Measurements from ENCODE around the gene CD6.

The CD6 gene

DNA sequence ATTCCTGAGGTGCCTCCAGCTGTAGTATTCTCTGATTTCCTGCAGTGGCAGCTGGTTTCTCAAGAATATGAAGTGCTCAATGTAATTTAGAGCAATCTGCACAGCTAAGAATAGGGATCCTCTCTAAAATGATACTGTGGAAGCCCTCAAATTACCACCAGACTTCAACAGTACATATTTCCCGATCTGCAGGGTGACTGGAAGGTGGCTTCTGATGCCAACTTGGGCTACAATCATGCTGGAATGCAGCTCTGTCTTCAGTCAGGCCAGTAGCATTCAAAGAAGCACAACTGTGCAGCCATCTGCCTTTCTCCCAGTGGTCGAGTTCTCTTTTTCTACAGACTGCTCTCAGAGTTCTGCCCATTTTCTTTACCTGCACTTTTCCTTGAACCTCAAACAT lies 75.4 kb downstream of the CD6 start:
- H3K4me3 ChIP-seq (ENCODE audit: control insufficient read depth, low read depth, low read length) = no peak overlapping the region
- no peak for DNase-seq (ENCODE audit: low read depth)
- TF ChIP-seq CTCF (conservative IDR thresholded peaks at IDR 0.05; ENCODE audit: control insufficient read depth, insufficient read depth, low read depth, low read length) = no peak

GRCh38 chr11:61048368-61049062 lies 77.0 kb downstream of the CD6 start:
- no peak overlapping the region for H3K4me3 ChIP-seq (ENCODE audit: control insufficient read depth, low read depth, low read length)
- DNase-seq (ENCODE audit: low read depth) = no peak
- TF ChIP-seq CTCF (conservative IDR thresholded peaks at IDR 0.05; ENCODE audit: control insufficient read depth, insufficient read depth, low read depth, low read length) = no peak

DNA sequence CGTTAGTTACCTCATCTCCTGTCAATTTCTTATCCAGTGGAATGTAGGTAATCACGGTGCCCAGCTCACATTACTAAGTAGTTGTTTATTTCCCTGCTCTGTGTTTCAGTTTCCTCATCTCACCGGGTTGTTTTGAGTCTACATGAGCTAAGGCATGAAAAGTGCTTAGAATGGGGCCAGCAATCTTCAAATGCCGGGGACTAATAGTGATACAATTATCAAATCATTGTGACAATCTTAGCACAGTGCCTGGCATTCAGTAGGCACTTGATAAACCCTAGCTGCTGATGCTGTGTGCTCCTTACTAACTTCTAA lies 77.5 kb downstream of the CD6 start:
- TF ChIP-seq CTCF (conservative IDR thresholded peaks at IDR 0.05; ENCODE audit: control insufficient read depth, insufficient read depth, low read depth, low read length) = no peak
- H3K4me3 ChIP-seq (ENCODE audit: control insufficient read depth, low read depth, low read length) = no peak overlapping the region

DNA sequence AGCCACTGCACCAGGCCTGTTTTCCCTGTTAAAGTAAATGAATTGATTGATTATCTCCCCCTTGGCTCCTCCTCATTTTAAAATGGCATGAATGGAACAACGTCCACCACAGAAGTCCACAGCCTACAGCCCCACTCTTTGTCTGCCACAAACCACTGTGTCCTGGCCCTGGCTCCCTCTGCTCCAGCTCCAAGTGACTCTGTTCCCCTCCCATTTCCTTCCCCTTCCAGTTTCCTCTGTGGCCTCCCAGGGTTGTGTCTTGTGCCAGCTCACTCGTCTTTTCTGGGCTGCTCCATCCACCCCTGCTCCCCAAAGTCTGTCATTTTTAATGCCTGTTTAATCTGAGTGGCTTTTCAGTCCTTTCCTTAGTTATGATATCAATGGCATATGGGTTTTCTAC lies 78.4 kb downstream of the CD6 start:
- DNase-seq (ENCODE audit: low read depth) = no peak
- no peak for TF ChIP-seq CTCF (conservative IDR thresholded peaks at IDR 0.05; ENCODE audit: control insufficient read depth, insufficient read depth, low read depth, low read length)

More for the DNA sequence above, 77.5 kb downstream of the CD6 start:
- DNase-seq (ENCODE audit: low read depth) = no peak

DNA sequence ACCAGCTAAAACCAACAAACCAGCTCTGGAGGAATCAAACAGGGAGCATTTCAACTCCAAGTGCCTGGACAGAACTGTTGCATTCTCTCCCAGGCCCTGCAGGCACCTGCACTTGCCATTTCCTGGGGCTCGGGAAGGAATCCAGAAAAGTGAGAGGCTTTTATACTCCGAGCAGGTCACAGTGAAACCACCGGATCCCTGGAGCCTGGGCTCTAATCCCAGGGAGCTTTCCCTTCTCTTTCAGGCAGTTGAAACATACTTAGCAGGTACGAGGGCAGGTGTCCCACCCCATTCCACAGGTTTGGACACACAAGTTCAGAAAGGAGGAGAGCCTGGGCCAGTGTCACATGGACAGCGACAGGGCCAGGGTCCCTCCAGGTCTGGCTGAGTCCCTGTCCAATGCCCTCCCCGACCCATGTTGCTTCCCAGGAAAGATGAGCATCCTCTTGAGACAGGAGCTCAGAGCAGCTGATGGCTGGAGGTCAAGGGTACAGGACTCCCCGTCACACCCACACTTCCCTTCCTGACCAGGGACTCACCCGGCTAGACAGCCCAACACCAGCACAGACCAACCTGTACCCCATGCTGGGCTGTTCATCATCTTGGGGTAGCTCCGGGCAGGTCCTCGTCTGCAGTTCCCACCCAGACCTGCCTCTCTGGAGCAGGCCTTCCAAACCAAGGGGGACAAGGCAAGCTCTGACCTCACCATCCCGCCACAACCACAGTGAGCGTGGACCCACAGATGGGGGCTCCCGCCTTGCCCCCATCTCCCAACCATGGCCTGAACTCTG lies 80.9 kb downstream of the CD6 start:
- no peak for DNase-seq (ENCODE audit: low read depth)
- TF ChIP-seq CTCF (conservative IDR thresholded peaks at IDR 0.05; ENCODE audit: control insufficient read depth, insufficient read depth, low read depth, low read length) = no peak
- no peak overlapping the region for H3K4me3 ChIP-seq (ENCODE audit: control insufficient read depth, low read depth, low read length)

More for the DNA sequence above, 78.4 kb downstream of the CD6 start:
- H3K4me3 ChIP-seq (ENCODE audit: control insufficient read depth, low read depth, low read length) = no peak overlapping the region

- no peak for TF ChIP-seq CTCF (conservative IDR thresholded peaks at IDR 0.05; ENCODE audit: control insufficient read depth, insufficient read depth, low read depth, low read length)
- no peak for DNase-seq (ENCODE audit: low read depth)
- no peak overlapping the region for H3K4me3 ChIP-seq (ENCODE audit: control insufficient read depth, low read depth, low read length)
Observed at GRCh38 chr11:61053191-61053590, 81.7 kb downstream of the CD6 start.
